H54 (cell line): ENCODE measurements around the gene NCOA3.
"Not testable (repeated sequence)": the region's sequence is repeated elsewhere in the genome, so short reads cannot be mapped to it uniquely, and the experiment has no call there.

Source experiments
- DNase-seq: peaks from one replicate; pipeline ENCODE4 v3.0.0; 2011; ENCODE audit warnings: low spot score, mixed read lengths; ENCODE audit not compliant: insufficient read length
- FAIRE-seq: peaks from 3 replicates; lab custom pipeline; 2011; peaks lifted over from hg19 to GRCh38; lab: Jason Lieb, UNC
- POLR2A ChIP-seq: IDR thresholded peaks from 2 replicates; pipeline ENCODE4 v1.6.1; 2011; ENCODE audit warnings: low read depth, mild to moderate bottlenecking, low read length

The NCOA3 gene

DNA sequence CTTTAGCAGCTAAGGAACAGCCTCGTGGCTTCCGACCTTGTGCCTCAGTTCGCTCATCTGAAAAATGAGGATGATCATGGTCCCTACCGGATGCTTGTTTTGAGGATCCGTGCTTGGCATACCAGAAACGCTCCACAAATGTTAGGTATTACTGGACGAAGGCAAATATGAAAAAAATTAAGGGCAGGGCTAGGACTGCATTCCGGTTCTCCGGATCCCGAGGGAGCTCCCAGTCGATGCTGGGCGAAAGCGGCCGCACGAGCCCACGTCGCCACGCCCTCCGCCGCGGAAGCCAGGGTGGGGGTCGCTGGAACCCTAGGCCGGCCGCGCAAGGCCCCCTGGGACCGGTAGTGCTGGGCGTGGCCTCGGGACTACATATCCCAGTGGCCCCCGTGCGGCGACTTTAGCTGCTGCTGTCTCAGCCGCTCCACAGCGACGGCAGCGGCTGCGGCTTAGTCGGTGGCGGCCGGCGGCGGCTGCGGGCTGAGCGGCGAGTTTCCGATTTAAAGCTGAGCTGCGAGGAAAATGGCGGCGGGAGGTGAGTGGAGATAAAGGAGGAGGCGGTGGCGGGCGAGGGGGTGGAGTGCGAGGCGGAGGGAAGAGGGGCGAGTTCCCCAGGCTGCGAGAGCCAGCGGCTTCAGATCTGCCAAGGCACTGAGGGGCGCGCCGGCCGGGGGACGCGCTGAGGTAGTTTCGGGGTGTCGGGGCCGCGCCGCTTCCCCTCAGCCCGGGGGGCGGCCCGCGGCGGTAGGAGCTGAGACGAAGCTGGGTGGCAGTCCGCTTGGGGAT, at the start of gene NCOA3:
TSS of gene NCOA3 (plus strand) at position 406 of the 789 bp plus-strand sequence. CDS start 120,361 bp downstream, outside the sequence.
- DNase-seq (peak; percentile 94), FAIRE-seq (no peak)

GRCh38 chr20:47452736-47453161, 48.9 kb upstream of the NCOA3 start:
- TF ChIP-seq POLR2A = no peak
- DNase-seq = no peak
- FAIRE-seq = no peak

More for the DNA sequence above, at the start of gene NCOA3:
- TF ChIP-seq POLR2A = peak; percentile 92

GRCh38 chr20:47453167-47453782, 48.4 kb upstream of the NCOA3 start:
- peak; percentile 44 for DNase-seq
- FAIRE-seq = no peak
- no peak for TF ChIP-seq POLR2A

DNA sequence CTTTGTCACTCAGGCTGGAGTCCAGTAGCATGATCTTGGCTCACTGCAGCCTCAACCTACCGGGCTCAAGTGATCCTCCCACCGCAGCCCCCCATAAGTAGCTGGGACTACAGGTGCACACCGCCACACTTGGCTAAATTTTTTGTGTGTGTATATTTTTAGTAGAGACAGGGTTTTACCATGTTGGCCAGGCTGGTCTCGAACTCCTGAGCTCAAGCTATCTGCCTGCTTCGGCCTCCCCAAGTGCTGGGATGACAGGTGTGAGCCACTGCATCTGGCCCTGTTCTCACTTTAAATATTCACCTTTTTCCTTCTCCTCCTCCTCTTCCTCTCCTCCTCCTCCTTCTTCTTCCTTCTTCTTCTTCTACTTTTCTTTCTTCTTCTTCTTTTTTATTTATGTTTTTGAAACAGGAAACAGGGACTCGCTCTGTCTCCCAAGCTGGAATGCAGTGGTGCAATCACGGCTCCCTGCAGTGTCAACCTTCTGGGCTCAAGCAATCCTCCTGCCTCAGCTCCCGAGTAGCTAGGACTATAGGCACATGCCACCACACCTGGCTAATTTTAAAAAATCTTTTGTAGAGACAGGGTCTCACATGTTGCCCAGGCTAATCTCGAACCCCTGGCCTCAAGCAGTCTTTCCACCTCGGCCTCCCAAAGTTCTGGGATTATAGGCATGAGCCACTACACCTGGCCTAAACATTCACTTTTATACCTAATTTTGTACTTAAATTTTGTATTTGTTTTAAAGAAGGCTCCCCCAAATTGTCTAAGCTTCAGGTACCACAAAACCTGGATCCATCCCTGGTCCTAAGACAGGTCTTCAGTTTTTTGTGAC, 47.2 kb upstream of the NCOA3 start:
- FAIRE-seq (no peak), DNase-seq (no peak)
- TF ChIP-seq POLR2A = no peak

DNA sequence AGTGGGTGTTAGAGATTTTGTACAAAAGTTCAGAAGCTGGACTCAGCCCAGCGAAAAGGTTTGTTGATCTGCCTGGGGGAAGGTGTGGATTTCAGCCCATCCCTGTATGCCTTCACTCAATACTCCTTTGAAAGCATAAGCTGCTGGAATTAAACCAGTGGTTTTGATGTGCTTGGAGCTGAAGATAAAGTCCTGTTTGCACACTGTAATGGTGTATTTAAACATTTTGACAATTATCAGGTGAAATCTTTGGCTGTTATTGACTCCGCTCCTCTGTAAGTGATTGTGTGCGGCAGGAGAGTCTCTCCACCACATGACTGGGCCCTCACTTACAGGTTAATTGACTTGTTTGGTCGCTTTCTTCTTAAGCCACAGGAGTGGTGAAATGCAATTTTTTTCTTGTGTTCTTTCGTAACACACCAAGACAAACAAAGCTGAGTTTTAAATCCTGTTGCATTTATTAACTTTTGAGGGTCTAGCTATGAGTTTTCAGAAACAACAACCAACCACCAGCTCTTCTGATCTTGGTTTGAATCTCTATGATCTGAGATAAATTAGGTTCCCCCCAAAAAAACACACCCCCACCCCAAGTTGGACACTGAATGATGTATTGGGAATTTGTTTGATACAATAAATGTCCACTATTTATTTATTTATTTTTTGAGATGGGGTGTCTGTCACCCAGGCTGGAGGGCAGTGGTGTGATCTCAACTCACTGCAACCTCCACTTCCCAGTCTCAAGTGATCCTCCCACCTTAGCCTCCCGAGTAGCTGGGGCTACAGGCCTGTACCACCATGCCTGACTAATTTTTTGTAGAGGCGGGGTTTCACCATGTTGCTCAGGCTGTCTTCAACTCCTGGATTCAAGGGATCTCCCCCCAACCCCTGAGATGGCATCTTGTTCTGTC, 46.3 kb upstream of the NCOA3 start:
- FAIRE-seq (no peak), DNase-seq (no peak)
- no peak for TF ChIP-seq POLR2A

GRCh38 chr20:47456041-47456537, 45.6 kb upstream of the NCOA3 start:
- TF ChIP-seq POLR2A = no peak
- FAIRE-seq (no peak), DNase-seq (no peak)

DNA sequence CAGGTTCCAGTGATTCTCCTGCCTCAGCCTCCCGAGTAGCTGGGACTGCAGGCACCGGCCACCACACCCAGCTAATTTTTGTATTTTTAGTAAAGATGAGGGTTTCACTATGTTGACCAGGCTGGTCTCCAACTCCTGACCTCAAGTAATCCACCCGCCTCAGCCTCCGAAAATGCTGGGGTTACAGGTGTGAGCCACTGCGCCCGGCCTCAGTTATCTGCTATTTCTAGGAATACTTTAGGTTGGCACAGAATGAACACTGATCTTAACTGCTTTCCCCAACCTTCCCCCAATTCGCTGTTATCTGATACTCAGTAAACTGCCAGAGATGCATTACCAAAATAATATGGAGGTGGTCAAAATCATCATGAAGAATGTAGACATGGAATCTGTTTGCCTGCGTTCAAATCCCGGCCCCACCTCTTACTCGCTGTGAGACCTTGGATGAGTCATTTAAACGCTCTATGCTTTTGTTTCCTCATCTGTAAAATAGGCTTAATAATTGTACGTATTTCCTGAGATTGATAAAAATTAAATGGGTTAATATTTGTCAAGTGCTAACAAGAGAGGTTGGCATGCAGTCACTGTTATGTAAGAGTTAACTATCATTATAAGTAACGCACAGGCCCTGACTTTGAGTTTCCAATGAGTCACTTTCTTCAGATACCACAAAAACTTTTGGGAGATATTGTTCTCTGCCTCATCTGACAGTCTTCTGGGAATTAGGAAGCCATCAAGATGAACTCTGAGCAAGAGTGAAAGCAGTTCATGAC, 44.5 kb upstream of the NCOA3 start:
- DNase-seq = peak; percentile 37
- no peak for FAIRE-seq
- no peak for TF ChIP-seq POLR2A

DNA sequence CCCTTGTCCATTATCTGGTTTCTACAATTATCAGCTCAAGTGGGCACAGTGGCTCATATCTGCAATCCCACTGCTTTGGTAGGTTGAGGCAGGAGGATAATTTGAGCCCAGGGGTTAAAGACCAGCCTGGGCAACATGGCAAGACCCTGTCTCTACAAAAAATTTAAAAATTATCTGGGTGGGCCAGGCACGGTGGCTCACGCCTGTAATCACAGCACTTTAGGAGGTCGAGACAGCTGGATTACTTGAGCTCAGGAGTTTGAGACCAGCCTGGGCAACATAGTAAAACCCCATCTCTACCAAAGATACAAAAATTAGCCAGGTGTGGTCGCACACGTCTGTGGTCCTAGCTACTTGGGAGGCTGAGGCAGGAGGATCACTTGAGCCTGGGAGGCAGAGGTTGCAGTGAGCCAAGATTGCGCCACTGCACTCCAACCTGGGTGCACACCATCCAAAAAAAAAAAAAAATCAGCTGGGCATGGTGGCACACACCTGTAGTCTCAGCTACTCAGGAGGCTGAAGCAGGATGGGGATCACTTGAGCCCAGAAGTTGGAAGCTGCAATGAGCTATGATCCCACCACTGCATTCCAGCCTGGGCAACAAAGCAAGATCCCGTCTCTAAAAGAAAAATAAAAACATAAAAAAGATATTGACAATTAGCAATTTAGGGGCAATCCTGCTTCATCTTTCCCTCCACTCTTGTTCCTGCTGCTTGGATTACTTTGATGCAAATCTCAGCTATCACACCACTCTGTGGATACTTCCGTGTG, 43.2 kb upstream of the NCOA3 start:
- DNase-seq, FAIRE-seq: not testable (repeated sequence)

DNA sequence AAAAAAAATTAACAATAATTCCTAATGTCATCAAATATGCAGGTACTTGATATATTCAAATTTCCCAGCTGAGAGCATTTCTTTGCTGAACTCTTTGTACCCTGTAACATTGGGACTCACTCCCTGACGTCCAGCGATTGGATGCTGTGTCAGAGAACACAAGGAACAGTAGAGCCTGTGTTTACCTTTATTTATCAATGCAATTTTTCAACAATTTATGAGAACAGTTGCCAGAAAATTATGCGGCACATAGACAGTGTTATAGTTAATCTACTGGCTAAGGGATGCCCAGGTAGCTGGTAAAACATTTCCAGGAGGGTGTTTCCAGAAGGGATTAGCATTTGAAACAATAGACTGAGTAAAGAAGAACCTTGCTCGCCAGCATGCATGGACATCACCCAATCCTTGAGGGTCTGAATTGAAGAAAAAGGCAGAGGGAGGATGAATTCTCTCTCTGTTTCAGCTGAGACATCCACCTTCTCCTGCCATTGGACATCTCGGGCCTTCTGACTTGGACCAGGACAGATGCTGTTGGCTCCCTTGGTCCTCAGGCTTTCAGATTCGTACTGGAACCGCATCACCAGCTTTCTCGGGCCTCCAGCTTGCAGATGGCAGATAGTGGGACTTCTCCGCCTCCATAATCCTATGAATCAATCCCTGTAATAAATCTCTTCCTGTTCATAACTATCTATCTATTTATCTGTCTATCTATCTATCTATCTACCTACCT, 42.2 kb upstream of the NCOA3 start:
- DNase-seq (no peak), FAIRE-seq (no peak)
- TF ChIP-seq POLR2A = no peak

DNA sequence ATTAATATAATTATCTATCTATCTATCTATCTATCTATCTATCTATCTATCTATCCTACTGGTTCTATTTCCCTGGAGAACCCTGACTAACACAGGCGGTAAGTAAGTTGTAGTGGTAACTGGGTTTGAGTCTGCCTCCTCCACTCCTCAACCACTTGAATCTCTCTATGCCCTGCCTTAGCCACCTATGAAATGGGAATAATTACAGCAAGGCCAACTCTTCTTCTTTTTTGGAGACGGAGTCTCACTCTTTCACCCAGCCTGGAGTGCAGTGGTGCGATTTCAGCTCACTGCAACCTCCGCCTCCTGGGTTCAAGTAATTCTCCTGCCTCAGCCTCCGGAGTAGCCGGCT, 41.0 kb upstream of the NCOA3 start:
- FAIRE-seq, DNase-seq: not testable (repeated sequence)

DNA sequence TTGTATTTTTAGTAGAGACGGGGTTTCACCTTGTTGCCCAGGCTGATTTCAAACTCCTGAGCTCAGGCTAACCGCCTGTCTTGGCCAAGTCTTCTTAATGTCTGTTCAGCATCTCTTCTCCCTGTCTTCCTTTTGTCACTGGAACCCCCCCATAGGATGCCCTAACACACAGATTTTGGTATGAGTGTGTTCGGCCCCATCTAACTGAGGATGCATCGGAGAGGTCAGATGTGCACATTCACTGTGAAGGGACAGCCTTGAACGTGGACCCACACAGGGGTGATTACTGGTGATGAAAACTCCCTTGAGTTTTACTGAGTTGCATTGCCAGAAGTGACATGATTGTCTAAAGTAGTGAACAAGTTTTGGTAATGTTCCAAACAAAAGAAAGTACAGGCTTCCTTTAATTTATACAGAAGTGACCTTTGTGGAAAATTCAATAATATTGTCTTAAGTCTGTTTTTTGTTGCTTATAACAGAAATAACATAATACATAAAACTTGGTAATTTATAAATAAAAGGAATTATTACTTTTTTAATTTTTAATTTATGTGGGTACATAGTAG, 40.5 kb upstream of the NCOA3 start:
- DNase-seq (no peak), FAIRE-seq (no peak)
- TF ChIP-seq POLR2A = no peak

DNA sequence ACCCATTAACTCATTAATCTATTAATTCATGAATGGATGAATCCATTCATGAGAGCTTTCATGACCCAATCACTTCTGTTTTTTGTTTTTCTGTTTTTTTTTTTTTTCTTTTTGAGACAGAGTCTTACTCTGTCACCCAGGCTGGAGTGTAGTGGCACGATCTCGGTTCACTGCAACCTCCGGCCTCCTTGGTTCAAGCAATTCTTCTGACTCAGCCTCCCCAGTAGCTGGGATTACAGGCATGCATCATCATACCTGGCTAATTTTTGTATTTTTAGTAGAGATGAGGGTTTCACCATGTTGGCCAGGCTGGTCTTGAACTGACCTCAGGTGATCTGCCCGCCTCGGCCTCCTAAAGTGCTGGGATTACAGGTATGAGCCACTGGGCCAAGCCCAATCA, 39.8 kb upstream of the NCOA3 start:
- not testable (repeated sequence) for DNase-seq, FAIRE-seq
